IPS-18c (cell line): ENCODE results near the gene TSPYL1.
A peak's percentile ranks its signal among the peaks of the same experiment; 100 is the strongest.
"Not testable (repeated sequence)": the region's sequence is repeated elsewhere in the genome, so short reads cannot be mapped to it uniquely, and the experiment has no call there.

Experiments
- H3K4me3 ChIP-seq: 2 replicates; pipeline ENCODE4 v1.7.0; 2013; ENCODE audit warnings: low read depth, mild to moderate bottlenecking, low read length, moderate library complexity; ENCODE audit not compliant: insufficient read depth
- H3K9me3 ChIP-seq: one replicate; pipeline ENCODE4 v1.6.1; 2013; ENCODE audit warnings: mild to moderate bottlenecking, low read length, moderate library complexity; ENCODE audit not compliant: control insufficient read depth, insufficient read depth

The TSPYL1 gene

DNA sequence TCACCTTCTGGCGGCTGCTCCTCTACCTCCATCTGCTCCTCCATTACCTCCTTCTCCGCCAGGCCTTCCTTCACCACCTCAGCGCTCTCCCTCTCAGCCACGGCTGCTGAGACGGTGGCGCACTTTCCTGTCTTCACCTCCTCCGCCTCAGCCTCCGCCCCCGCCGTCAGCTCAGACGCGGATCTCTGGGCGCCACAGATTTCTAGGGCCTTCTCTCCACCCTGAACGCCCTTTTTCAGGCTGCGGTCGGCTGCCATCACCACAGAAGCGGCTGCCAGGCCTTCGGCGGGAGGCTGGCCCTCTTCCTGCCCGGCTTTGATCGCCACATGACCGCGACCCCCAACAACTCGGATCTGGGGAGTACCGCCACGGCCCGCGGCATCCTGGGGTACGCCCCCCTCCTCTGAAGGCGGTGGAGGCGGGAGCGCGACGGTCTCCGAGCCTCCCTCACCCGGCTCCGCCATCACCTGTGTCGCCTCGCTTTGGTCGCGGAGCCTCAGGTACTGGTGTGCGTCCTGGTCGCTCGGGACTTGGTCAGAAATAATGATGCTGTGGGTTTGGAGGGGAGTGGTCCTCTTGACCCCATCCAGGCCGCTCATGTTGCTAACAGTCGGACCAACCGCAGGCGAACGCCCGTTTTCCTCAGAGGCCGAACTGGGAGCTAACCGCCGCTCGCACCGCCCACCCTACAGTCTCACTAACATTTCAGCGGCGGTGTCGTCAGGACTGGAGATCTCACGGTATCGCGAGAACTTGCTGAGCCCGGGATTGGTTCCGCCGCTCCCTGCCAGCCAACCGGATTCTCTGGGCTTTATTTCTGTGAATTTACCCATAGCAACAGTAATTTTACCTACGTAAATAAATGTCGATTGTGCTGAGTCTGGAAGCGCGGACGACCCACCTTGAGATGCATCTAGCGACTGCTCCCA is at the start of gene TSPYL1:
Gene TSPYL1, minus strand, starts transcription at position 699 of the 929 bp plus-strand sequence. Its CDS starts 100 bp downstream, at position 599.
- H3K4me3 ChIP-seq, result peak within 1 kb of the TSS; percentile 97
- no peaks in the 10 kb centered on the region for H3K9me3 ChIP-seq

DNA sequence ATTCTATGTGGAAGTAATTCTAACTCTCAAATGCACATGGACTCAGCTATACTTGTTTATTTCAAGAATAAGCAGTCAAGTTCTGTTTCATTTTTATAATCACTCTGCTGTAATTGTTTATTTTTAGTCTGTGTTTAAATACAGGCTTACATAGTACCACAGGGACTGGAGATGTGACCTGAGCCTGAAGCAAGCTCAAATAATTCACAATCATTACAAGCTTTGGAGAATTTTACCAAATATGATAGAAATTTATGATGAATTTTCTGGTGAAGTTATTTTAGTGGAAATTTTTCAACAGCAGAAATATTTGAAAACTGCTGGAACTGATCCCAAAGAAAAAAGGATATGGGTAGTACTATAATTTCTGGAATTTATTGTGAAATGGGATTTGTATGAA is 49.4 kb upstream of the TSPYL1 start:
- no peaks in the 10 kb centered on the region for H3K9me3 ChIP-seq
- no peak overlapping the region for H3K4me3 ChIP-seq

DNA sequence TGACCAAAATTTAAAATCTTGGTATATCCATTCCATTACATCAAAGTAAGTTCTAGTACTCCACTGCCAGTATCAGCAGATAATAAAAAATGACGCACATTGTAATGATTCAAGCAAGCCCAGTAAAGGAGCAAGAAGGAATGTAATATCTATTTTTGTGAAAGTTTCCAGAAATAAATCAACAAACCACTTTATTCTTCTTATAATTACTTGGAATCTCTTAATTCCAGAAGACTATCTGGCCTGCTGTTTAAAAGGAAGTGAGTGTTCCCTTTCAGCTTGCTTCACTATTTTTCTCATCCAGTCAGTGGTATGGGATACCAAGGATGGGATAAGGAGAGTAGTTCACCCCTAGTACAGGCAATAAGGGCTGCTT is 48.8 kb upstream of the TSPYL1 start:
- no peak overlapping the region for H3K4me3 ChIP-seq
- H3K9me3 ChIP-seq, result no peaks in the 10 kb centered on the region

DNA sequence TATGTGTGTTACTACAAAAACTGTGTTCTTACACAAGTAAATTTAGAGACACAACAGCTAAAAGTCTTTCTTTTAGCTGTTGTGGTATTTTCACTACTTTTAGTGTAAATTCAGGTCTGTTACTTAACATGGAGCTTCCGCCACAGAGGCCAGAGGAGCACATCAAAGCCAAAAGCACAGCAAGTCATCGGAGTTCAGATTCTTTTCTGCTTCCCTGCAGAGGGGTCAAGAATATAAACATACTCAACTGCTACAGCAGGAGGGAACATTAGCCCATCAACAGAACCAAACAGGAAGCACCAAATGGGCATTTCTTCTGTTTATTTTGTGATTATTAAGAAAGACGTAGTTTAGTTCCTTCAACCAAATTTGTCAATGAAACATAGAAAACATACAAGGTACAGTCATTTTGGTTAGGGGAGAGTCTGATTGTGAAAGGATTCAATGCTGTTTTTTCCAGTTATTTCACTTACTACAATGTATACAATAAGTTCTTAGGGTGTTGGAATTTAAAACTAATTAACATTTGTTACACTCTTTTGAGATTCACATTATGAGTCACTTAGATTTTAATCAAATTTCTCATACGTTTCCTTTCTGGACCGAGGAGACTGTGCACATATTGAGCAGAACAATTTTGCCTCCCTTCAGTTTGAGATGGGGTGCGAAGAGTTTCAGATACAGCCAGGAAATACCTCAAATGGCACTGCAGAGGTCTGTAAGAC is 48.2 kb upstream of the TSPYL1 start:
- H3K9me3 ChIP-seq, result no peaks in the 10 kb centered on the region
- H3K4me3 ChIP-seq, result no peak overlapping the region

DNA sequence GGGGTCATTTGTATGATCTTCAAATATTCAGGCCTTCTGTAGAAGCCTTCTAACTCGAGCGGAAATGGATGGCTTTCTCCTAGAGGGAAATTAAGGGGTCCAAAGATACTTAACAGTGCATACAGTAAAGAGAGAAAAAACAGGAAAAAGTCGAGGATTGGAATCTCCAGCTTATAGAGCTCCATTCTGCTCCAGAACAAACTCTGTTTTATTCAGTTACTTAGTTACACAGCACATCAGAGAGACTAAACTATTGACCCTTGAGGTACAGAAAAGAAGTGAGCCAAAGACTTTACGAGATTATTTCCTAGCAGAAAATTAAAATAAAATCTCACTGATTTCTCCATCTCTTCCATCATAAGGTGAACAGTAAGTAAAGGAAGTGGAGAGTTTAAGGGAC is 47.3 kb upstream of the TSPYL1 start:
- no peaks in the 10 kb centered on the region for H3K9me3 ChIP-seq
- H3K4me3 ChIP-seq, result no peak overlapping the region

DNA sequence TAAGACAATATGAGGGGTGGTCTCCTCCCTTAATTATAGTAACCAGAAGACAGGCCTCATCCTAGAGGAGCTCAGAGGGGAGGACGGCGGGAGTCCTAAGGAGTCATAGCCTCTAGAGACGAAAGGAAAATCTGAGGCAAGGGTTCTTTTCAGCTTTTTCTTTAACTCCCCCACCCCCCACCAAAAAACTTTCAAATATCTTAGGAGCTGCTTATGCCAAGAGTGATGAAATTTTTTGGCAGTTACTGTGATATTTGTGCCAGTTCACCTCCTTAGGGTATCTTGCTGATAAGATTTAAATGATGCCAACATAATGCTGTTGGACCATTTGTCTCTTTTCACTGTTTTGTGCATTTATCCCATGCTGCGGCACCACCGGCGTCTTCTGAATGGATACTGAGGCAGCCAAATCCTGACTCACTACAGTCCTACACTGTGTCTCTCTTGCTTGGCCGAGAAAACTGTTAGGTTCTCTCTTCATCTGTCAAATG is 46.5 kb upstream of the TSPYL1 start:
- Histone ChIP-seq H3K9me3 (no peaks in the 10 kb centered on the region), H3K4me3 (no peak overlapping the region)

DNA sequence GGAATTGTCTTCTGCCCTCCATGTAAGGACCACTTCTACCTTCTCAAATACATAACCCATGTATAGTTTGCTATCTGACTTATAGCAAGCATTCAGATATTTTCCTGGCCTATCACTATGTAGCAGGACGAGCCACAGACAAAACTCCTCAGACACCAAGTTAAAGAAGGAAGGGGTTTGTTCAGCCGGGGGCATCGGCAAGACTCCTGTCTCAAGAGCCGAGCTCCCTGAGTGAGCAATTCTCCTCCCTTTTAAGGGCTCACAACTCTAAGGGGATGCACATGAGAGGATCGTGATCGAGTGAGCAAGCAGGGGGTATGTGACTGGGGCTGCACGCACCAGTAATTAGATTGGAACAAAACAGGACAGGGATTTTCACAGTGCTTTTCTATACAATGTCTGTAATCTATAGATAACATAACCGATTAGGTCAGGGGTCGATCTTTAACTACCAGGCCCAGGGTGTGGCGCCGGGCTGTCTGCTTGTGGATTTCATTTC is 46.0 kb upstream of the TSPYL1 start:
- H3K9me3 ChIP-seq, H3K4me3 ChIP-seq: not testable (repeated sequence)

DNA sequence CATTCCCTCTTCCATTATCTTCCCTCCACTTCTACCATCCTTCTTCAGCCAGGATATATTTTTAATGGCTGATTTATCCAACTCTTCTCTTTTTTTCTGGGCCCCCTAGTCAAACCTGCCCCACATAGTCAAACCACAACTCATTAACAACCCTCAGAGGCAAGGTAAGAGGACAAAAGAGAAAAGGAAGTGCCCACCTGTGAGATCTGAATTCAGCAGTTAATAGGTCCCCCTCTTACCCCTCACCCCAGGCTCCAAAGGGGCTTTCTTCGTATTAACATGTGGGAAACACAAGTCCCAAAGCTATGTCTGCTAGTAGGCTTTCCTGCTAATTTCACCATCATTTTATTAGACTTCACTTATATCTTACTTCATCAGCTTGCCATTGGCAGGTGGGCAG is 44.1 kb upstream of the TSPYL1 start:
- Histone ChIP-seq H3K4me3 (no peak overlapping the region), H3K9me3 (no peaks in the 10 kb centered on the region)

DNA sequence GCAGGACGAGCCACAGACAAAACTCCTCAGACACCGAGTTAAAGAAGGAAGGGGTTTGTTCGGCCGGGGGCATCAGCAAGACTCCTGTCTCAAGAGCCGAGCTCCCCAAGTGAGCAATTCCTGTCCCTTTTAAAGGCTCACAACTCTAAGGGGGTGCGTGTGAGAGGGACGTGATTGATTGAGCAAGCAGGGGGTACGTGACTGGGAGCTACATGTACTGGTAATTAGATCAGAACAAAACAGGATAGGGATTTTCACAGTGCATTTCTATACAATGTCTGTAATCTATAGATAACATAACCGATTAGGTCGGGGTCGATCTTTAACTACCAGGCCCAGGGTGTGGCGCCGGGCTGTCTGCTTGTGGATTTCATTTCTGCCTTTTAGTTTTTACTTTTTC is 42.2 kb upstream of the TSPYL1 start:
- not testable (repeated sequence) for H3K4me3 ChIP-seq, H3K9me3 ChIP-seq

DNA sequence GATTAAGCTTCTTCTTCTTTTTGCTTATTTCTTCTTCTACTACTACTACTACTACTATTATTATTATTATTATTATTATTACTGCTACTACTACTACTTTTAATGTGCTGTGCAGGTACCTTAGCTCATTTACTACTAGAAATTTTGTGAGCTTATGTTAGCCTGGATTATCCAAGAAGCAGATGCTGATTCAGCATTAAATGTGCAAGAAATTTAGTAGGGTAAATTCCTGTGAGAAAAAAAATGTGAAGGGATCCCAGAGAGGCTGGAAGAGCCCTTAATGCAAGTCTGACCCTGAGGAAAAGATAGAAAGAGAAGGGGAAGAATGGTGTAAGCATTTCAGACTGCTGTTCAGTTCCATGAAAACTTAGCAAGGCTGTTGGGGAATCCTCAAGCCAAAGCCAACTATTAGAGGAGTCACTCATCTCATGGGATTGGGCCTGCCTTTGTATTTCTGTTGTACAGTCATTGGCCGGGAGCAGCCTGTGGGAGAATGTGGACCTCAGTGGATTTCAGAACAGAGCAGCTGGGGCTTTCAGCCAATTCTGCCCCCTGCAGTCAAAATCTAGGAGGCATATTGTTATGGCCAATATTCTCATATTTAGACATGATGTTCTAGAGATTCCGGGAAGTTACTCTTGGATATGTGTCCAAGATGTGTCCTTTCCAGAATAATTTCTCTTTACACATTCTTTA is 37.2 kb upstream of the TSPYL1 start:
- no peak overlapping the region for H3K4me3 ChIP-seq
- no peaks in the 10 kb centered on the region for H3K9me3 ChIP-seq

DNA sequence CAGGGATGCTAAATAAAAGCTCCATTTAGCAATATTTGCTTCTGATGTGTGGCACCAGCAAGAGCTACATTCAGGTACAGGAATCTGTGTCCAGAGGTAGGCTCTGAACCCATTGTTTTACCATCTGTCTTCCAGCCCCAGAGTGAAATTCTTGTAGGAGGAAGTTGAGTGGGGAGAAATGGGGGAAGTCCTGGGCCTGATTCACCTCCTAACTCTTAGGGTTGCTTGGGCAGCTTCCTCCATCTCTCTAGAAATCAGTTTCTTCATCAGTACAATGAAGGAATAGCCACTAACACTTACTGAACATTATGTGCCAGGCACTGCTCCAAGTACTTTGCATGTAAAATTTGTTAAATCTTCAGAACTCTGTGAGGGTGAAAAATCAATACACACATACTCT is 35.1 kb upstream of the TSPYL1 start:
- Histone ChIP-seq H3K4me3 (no peak overlapping the region), H3K9me3 (no peaks in the 10 kb centered on the region)

DNA sequence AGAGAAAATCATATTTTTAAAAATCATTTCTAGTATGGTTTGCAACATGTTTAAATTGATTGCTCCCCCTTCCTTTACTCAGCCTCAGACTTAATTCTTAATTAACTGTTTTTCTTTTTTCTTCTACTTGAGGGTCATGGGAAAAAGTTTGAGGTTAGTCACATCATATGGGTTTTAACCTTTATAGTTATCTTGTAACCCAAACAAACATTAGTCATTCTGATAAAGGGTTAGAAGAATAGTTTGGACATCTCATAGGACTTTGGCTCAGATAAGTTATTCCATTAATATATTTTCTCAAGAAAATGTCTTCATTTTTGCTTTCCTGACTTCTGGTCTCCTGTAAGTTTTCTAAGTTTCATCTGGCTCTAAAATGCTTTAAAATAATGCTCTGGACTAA is 34.5 kb upstream of the TSPYL1 start:
- no peaks in the 10 kb centered on the region for H3K9me3 ChIP-seq
- H3K4me3 ChIP-seq, result no peak overlapping the region

DNA sequence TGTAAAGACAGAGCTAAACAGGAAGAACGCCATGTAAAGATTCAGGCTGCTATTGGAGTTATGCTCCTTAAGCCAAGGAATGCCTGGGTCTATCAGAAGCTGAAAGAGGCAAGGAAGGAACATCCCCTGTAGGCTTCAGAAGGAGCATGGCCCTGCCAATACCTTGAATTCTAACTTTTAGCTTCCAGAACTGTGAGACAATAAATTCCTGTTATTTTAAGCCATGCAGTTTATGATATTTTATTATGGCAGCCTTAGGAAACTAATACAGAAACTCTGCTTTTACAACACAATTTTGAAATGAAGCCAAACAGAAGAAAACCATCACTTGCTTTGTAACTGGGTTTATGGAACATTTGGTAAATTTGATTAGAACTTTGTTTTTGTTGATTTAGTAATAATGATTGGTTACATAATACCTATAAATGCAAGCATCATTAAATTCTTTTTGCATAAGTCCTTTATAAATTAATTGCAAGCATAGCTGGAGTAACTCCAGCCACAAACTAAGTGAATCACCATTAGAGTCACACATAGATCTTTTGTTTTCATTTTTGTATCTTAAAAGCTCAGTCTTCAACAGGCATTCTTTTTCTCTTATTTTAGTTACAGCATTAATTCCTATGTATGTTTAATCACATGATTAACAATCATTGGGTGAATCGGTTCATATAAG is 33.5 kb upstream of the TSPYL1 start:
- Histone ChIP-seq H3K4me3 (no peak overlapping the region), H3K9me3 (no peaks in the 10 kb centered on the region)

DNA sequence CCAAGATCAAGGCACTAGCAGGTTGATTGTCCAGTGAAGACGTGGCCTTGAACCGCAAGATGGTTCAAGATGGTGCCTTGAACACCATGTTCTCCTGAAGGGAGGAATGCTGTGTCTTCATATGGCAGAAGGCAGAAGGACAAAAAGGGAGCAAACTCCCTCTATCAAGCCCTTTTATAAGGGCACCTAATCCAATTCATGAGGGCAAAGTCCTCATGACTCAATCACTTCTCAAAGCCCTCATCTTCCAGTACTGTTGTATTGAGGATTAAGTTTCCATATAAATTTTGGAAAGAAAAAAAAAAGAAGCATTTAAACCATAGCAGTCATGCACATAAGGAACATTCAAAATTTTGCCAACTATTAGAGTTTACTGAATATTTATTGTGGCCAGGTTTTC is 29.9 kb upstream of the TSPYL1 start:
- H3K9me3 ChIP-seq, result no peaks in the 10 kb centered on the region
- H3K4me3 ChIP-seq, result no peak overlapping the region

DNA sequence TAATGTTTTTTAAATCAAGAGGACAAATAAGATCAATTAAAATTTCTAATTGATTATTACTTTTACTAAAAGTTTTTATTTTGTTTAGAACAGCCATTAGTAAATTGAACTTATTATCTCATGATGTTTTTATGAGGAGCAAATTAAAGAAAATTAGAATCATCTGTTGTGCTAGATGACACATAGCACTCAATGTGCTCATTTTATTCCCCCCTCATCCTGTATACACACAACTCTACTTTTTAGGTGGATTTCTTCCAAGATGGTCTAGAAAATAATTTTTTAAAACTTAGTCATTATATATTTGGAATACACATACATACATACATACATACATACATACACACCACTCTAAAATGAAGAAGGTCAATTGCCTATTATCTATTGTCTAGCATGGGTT is 29.3 kb upstream of the TSPYL1 start:
- H3K4me3 ChIP-seq, result no peak overlapping the region
- no peaks in the 10 kb centered on the region for H3K9me3 ChIP-seq

DNA sequence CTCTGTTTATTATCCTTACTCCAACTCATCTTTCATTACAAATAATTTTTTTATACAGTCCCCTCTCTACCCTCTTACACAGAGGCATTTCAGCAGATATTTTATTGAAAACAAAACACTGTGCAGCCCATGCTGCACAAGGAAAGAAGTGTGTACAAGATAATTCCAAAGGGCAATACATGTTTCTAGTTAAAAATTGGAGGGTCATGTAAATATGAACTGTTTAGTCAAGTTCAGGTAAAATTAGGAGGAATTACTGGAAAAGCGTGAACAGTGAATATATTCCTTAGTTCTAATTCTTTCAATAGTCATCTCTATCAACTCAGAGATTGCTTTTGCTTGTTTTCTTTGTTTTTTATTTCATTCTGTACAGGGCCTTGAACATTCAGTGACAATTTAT is 27.9 kb upstream of the TSPYL1 start:
- Histone ChIP-seq H3K9me3 (no peaks in the 10 kb centered on the region), H3K4me3 (no peak overlapping the region)

DNA sequence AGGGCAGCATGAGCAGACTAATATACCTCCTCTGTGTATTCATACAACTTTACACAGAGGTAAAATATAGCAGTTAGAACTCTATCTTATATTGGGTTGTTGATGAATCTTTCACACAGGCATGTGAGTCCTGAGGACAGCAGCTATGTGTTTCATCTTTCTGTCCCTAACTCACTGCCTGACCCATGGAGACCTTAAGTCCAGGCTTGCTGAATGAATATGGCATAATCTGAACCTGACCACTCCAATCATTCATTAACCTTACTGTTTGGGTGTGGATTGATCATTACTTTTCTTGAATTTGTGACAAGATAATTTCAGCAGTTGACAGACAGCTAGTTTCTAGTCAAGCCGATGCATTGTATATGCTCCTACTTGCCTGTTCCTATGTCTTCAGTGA is 27.3 kb upstream of the TSPYL1 start:
- Histone ChIP-seq H3K9me3 (no peaks in the 10 kb centered on the region), H3K4me3 (no peak overlapping the region)
